GM12878 (cell line): ENCODE results near the gene SMU1. TPM values are rescaled to one million over a fixed set of nuclear protein-coding genes. Genes with fewer than 3 reads are reported as not detected.
A peak's percentile ranks its signal among the peaks of the same experiment; 100 is the strongest.

ENCODE experiments used
- ATAC-seq: fragments of 200-7000 bp; cut with Tn5 transposase; 3 replicates; pipeline ENCODE4 v1.9.1; 2020; ENCODE audit warnings: mild to moderate bottlenecking, moderate library complexity
- BruUV-seq: library from RNA; stranded (reverse); fragments of 400-500 nt; replicated peaks from 2 replicates; lab custom pipeline; 2021; lab: Mats Ljungman, UMichigan
- CTCF ChIA-PET: fragments of 300-600 bp; sonication (Branson Sonifier 250); formaldehyde crosslinking; extraction: SDS; loops from one replicate; lab custom pipeline; 2021; ENCODE audit warnings: inconsistent platforms; lab: Yijun Ruan, JAX
- POLR2A ChIA-PET: fragments of 350-600 bp; formaldehyde crosslinking; extraction: SDS; loops from one replicate; lab custom pipeline; 2021; ENCODE audit warnings: inconsistent platforms; lab: Charles Lee
- RAD21 ChIA-PET: fragments of 300-600 bp; sonication (Branson Sonifier 250); formaldehyde crosslinking; loops from one replicate; lab custom pipeline; 2023; ENCODE audit warnings: antibody characterized with exemption; ENCODE audit not compliant: unreplicated experiment; lab: Charles Lee
- SMC1A ChIA-PET: fragments of 300-600 bp; sonication (Branson Sonifier 250); formaldehyde crosslinking; loops from one replicate; lab custom pipeline; 2023; ENCODE audit not compliant: unreplicated experiment, uncharacterized antibody; lab: Charles Lee
- DNase-seq: peaks from one replicate; pipeline ENCODE4 v3.0.0-alpha.2; 2011; ENCODE audit warnings: low read depth, low spot score
- FAIRE-seq: peaks from 3 replicates; lab custom pipeline; 2011; peaks lifted over from hg19 to GRCh38; lab: Jason Lieb, UNC
- H2AFZ ChIP-seq: 2 replicates; pipeline ENCODE4 v1.6.0; 2011; ENCODE audit warnings: low read depth, low read length, control low read depth; ENCODE audit not compliant: control insufficient read depth
- H3K27ac ChIP-seq: 2 replicates; pipeline ENCODE4 v1.5.1; 2011; ENCODE audit warnings: control low read depth; ENCODE audit not compliant: control insufficient read depth, insufficient read depth
- H3K27me3 ChIP-seq, 2 experiments: replicated peaks in 1 of 2; 2 replicates each; pipeline versions ENCODE4 v1.6.0 to v1.6.1; 2011; ENCODE audit warnings: low read length in 1 of 2; ENCODE audit not compliant: control insufficient read depth in 2 of 2, insufficient read depth in 2 of 2
- H3K36me3 ChIP-seq, 2 experiments: 2 replicates each; pipeline ENCODE4 v1.5.1; 2011; ENCODE audit warnings: low read length in 1 of 2; ENCODE audit not compliant: control insufficient read depth in 2 of 2, insufficient read depth in 2 of 2
- H3K4me1 ChIP-seq: 2 replicates; pipeline ENCODE4 v1.6.1; 2011; ENCODE audit warnings: mild to moderate bottlenecking, low read length, moderate library complexity, mixed read lengths; ENCODE audit not compliant: control insufficient read depth, insufficient read depth
- H3K4me2 ChIP-seq: 2 replicates; pipeline ENCODE4 v1.6.0; 2011; ENCODE audit warnings: control low read depth; ENCODE audit not compliant: control insufficient read depth, insufficient read depth
- H3K4me3 ChIP-seq: fragments of 200-600 bp; sonication (generic); 2 replicates; pipeline ENCODE4 v1.5.1; 2016
- H3K79me2 ChIP-seq: 2 replicates; pipeline ENCODE4 v1.6.0; 2011; ENCODE audit warnings: low read length; ENCODE audit not compliant: control insufficient read depth, insufficient read depth
- H3K9ac ChIP-seq: 2 replicates; pipeline ENCODE4 v1.8.0; 2011; ENCODE audit warnings: low read length, control low read depth, mixed read lengths; ENCODE audit not compliant: control insufficient read depth, insufficient read depth
- H3K9me3 ChIP-seq: replicated peaks from 3 replicates; pipeline ENCODE4 v1.5.1; 2011; ENCODE audit warnings: mild to moderate bottlenecking, low read length; ENCODE audit not compliant: control insufficient read depth, insufficient read depth
- H4K20me1 ChIP-seq: 2 replicates; pipeline ENCODE4 v1.6.0; 2011; ENCODE audit not compliant: control insufficient read depth, insufficient read depth
- CHD4 ChIP-seq: fragments of 200-600 bp; sonication (generic); IDR thresholded peaks from 2 replicates; pipeline ENCODE4 v1.6.1; 2016; ENCODE audit warnings: mild to moderate bottlenecking
- CUX1 ChIP-seq: IDR thresholded peaks from 2 replicates; pipeline ENCODE4 v1.6.1; 2012; ENCODE audit warnings: improper control_type of control experiment, low read depth, low read length; ENCODE audit not compliant: insufficient replicate concordance
- DPF2 ChIP-seq: fragments of 450-650 bp; IDR thresholded peaks from 2 replicates; pipeline ENCODE4 v1.6.1; 2017; ENCODE audit warnings: mild to moderate bottlenecking
- IKZF2 ChIP-seq, 2 experiments: fragments of 450-650 bp; IDR thresholded peaks; 2 replicates each; pipeline ENCODE4 v1.6.1; 2017; ENCODE audit warnings: mild to moderate bottlenecking in 2 of 2, moderate library complexity in 2 of 2
- IRF3 ChIP-seq: fragments of 450-650 bp; IDR thresholded peaks from 2 replicates; pipeline ENCODE4 v1.6.1; 2014; ENCODE audit warnings: mild to moderate bottlenecking
- RFX5 ChIP-seq: IDR thresholded peaks from 2 replicates; pipeline ENCODE4 v1.6.1; 2011; ENCODE audit warnings: low read depth, low read length, improper control_type of control experiment
- ZBTB4 ChIP-seq: fragments of 450-650 bp; formaldehyde crosslinking; IDR thresholded peaks from 2 replicates; pipeline ENCODE4 v1.4.0; 2022; ENCODE audit warnings: mild to moderate bottlenecking, moderate library complexity
- ZNF592 ChIP-seq: fragments of 450-650 bp; IDR thresholded peaks from 2 replicates; pipeline ENCODE4 v1.6.1; 2017; ENCODE audit warnings: mild to moderate bottlenecking, moderate library complexity
- WGBS: methylation state at CpG from one replicate; pipeline ENCODE4 v1.1.6; 2016; ENCODE audit warnings: low lambda C conversion rate; ENCODE audit not compliant: insufficient replicate concordance, insufficient coverage; ENCODE audit errors: missing lambda C conversion rate; 5-methylcytosine and 5-hydroxymethylcytosine counted together
- in situ Hi-C: fragments of 300-500 bp; cut with MboI; formaldehyde crosslinking; loops from 9 replicates; pipeline ENCODE4 v1.14.3; 2018; ENCODE audit warnings: mixed read lengths
- intact Hi-C: fragments of 100-400 bp; cut with micrococcal nuclease; formaldehyde crosslinking; loops from one replicate; pipeline ENCODE4 v1.14.2; 2022; ENCODE audit not compliant: unreplicated experiment
- polyA plus RNA-seq, 11 experiments: library from polyadenylated mRNA; depleted of rRNA in 4 of 11; unstranded in 6 of 11; stranded (reverse) in 5 of 11; fragments of >200 nt; fragmentation: Nextera tagmentation in 4 of 11; fragmentation: Illumina TruSeq in 1 of 11; extraction: Ambion mirVana in 4 of 11; extraction: Trizol in 1 of 11; gene quantifications; 1 replicate in 1 of 11; 2 replicates in 10 of 11; pipeline versions ENCODE4 v1.2.1 to v1.2.3, GENCODE V29; 2011 to 2016; ENCODE audit warnings: inconsistent platforms in 2 of 11, missing spikeins in 2 of 11, low read depth in 1 of 11
- total RNA-seq, 4 experiments: library from RNA; depleted of rRNA in 3 of 4; stranded (reverse); fragments of >200 nt in 3 of 4; fragmentation: Illumina TruSeq in 1 of 4; extraction: Trizol in 1 of 4; gene quantifications; 2 replicates each; pipeline versions ENCODE4 v1.2.1 to v1.2.3, GENCODE V29; 2013 to 2021

SMU1 gene
- total and polyA plus RNA-seq, 10 of the 15 experiments (the other 5 are each of a cell fraction or from before 2014, with no cell fraction given): 18.5 to 34.6 (median 20.9) TPM

- TF ChIP-seq CHD4: no peak
- TF ChIP-seq ZBTB4: no peak
- TF ChIP-seq IRF3: no peak
- no peak for TF ChIP-seq IKZF2 (IDR thresholded peaks at IDR 0.05)
- no peak for TF ChIP-seq RFX5
These were observed 44.1 kb upstream of the SMU1 start (continued) for GRCh38 chr9:33120620-33121019.

GRCh38 chr9:33117796-33118195, 41.3 kb upstream of the SMU1 start:
- peaks cover 9% of the 10 kb centered on the region for H3K79me2 ChIP-seq
- peaks cover 13% of the 10 kb centered on the region for H3K4me1 ChIP-seq
- no peak overlapping the region for H2AFZ ChIP-seq
- peaks cover 4 to 33% of the 10 kb centered on the region in 2 experiments for H3K36me3 ChIP-seq
- H4K20me1 ChIP-seq: 0 out of 2 replicates have a peak, but pooled peaks cover 2% of the 10 kb centered on the region
- in situ Hi-C loops (no loop called here), intact Hi-C loops (loop anchor here (5.0 kb wide), 1 partner anchor 35 kb away; no protein-coding TSS in a partner anchor)
- no peak for FAIRE-seq
- ChIA-PET RAD21 (interaction anchor here (1.2 kb wide), 1 partner anchor 50 kb away, joined by 3 read pairs; no protein-coding TSS in a partner anchor), POLR2A (no interaction called here), SMC1A (interaction anchor here (1.3 to 2.0 kb wide), 4 partner anchors 8 to 108 kb away, joined by 3 to 8 read pairs (median 6); no protein-coding TSS in a partner anchor), CTCF (interaction anchor here (0.7 to 2.0 kb wide), 4 partner anchors 53 to 108 kb away, joined by 3 to 5 read pairs (median 3); no protein-coding TSS in a partner anchor)
- no peaks in the 10 kb centered on the region for H3K27me3 ChIP-seq
- 61% methylated on average over 4 of the region's 4 CpGs for WGBS
- DNase-seq: no peak
- H3K9ac ChIP-seq: no peak overlapping the region
- H3K4me3 ChIP-seq: no peak overlapping the region
- no TSS peak for BruUV-seq
- H3K9me3 ChIP-seq: no peaks in the 10 kb centered on the region
- H3K4me2 ChIP-seq: no peak overlapping the region
- no peak; the same call in 2 of the 3 replicates for ATAC-seq
- H3K27ac ChIP-seq: 0 out of 2 replicates have a peak overlapping the region, but pooled peaks have one; percentile 5
- no peak for TF ChIP-seq DPF2
- TF ChIP-seq CUX1: no peak
- no peak for TF ChIP-seq ZNF592
